Neural cell (in vitro differentiated cells): ENCODE results near the gene TBCB. TPM values are rescaled to one million over a fixed set of nuclear protein-coding genes. Genes with fewer than 3 reads are reported as not detected.

Source experiments
- H2AFZ ChIP-seq: fragments of 200-600, 300-800 bp; sonication (generic), shearing (Covaris generic); 2 replicates; pipeline ENCODE4 v1.6.0; 2014; ENCODE audit warnings: low read depth, mild to moderate bottlenecking, antibody characterized with exemption, low read length, moderate library complexity
- H3F3A ChIP-seq: fragments of 200-600 bp; shearing (Covaris generic); 2 replicates; pipeline ENCODE4 v1.6.1; 2016; ENCODE audit warnings: mild to moderate bottlenecking, moderate library complexity, mixed read lengths, antibody characterized with exemption, low read length; ENCODE audit not compliant: insufficient read depth, poor library complexity, severe bottlenecking
- H3K27ac ChIP-seq: fragments of 200-600, 300-800 bp; sonication (generic), shearing (Covaris generic); 2 replicates; pipeline ENCODE4 v1.5.1; 2014; ENCODE audit warnings: mild to moderate bottlenecking, low read length, moderate library complexity
- H3K27me3 ChIP-seq: fragments of 300-800, 200-600 bp; sonication (generic), shearing (Covaris generic); 2 replicates; pipeline ENCODE4 v1.6.0; 2014; ENCODE audit warnings: mild to moderate bottlenecking, low read depth, low read length, moderate library complexity; ENCODE audit not compliant: insufficient read depth
- H3K36me3 ChIP-seq: fragments of 300-800, 200-600 bp; sonication (generic), shearing (Covaris generic); 2 replicates; pipeline ENCODE4 v1.5.1; 2014; ENCODE audit warnings: mild to moderate bottlenecking, antibody characterized with exemption, low read length, moderate library complexity; ENCODE audit not compliant: insufficient read depth
- H3K4me2 ChIP-seq: fragments of 300-800, 200-600 bp; sonication (generic), shearing (Covaris generic); 2 replicates; pipeline ENCODE4 v1.6.0; 2014; ENCODE audit warnings: mild to moderate bottlenecking, low read length
- H3K4me3 ChIP-seq: fragments of 300-800, 200-600 bp; sonication (generic), shearing (Covaris generic); 2 replicates; pipeline ENCODE4 v1.5.1; 2014; ENCODE audit warnings: mild to moderate bottlenecking, low read length, moderate library complexity
- H3K79me2 ChIP-seq: fragments of 200-600 bp; shearing (Covaris generic); replicated peaks from 2 replicates; pipeline ENCODE4 v1.6.0; 2014; ENCODE audit warnings: mild to moderate bottlenecking, low read length, moderate library complexity; ENCODE audit not compliant: insufficient read depth
- H3K9ac ChIP-seq: fragments of 300-800, 200-600 bp; sonication (generic), shearing (Covaris generic); 2 replicates; pipeline ENCODE4 v1.6.1; 2016; ENCODE audit warnings: mild to moderate bottlenecking, low read length, mixed read lengths
- H3K9me2 ChIP-seq: fragments of 200-600 bp; shearing (Covaris generic); 2 replicates; pipeline ENCODE4 v1.6.1; 2016; ENCODE audit warnings: mild to moderate bottlenecking, low read length, mixed read lengths; ENCODE audit not compliant: insufficient read depth
- H3K9me3 ChIP-seq: fragments of 200-600, 300-800 bp; sonication (generic), shearing (Covaris generic); 2 replicates; pipeline ENCODE4 v1.6.1; 2016; ENCODE audit warnings: mild to moderate bottlenecking, mixed run types, low read length, moderate library complexity, mixed read lengths
- H4K20me1 ChIP-seq: fragments of 200-600 bp; shearing (Covaris generic); 2 replicates; pipeline ENCODE4 v1.6.1; 2016; ENCODE audit warnings: mild to moderate bottlenecking, mixed run types; ENCODE audit not compliant: insufficient read depth
- CTCF ChIP-seq: fragments of 450-650 bp; IDR thresholded peaks from 2 replicates; pipeline ENCODE4 v1.5.1; 2014; ENCODE audit warnings: antibody characterized with exemption, mild to moderate bottlenecking, moderate library complexity; ENCODE audit not compliant: poor library complexity, severe bottlenecking
- EP300 ChIP-seq: fragments of 450-650 bp; conservative IDR thresholded peaks from 2 replicates; pipeline ENCODE4 v1.6.1; 2014; ENCODE audit warnings: antibody characterized with exemption, mild to moderate bottlenecking, moderate library complexity; ENCODE audit not compliant: poor library complexity, severe bottlenecking
- EZH2 ChIP-seq: fragments of 200-600, 300-800 bp; shearing (Covaris generic), sonication (generic); IDR thresholded peaks from 2 replicates; pipeline ENCODE4 v1.6.1; 2014; ENCODE audit warnings: antibody characterized with exemption, low read length, borderline replicate concordance, mild to moderate bottlenecking; ENCODE audit not compliant: insufficient read depth, poor library complexity, severe bottlenecking
- MXI1 ChIP-seq: fragments of 450-650 bp; conservative IDR thresholded peaks from 2 replicates; pipeline ENCODE4 v1.6.1; 2014; ENCODE audit warnings: antibody characterized with exemption, mild to moderate bottlenecking; ENCODE audit not compliant: poor library complexity, severe bottlenecking
- POLR2AphosphoS5 ChIP-seq: IDR thresholded peaks from 2 replicates; pipeline ENCODE4 v1.6.1; 2012
- RAD21 ChIP-seq: fragments of 450-650 bp; conservative IDR thresholded peaks from 2 replicates; pipeline ENCODE4 v1.6.1; 2014; ENCODE audit warnings: antibody characterized with exemption, mild to moderate bottlenecking, moderate library complexity
- REST ChIP-seq: IDR thresholded peaks from 2 replicates; pipeline ENCODE4 v1.6.1; 2012; ENCODE audit warnings: borderline replicate concordance
- SMC3 ChIP-seq: fragments of 450-650 bp; conservative IDR thresholded peaks from 2 replicates; pipeline ENCODE4 v1.6.1; 2014; ENCODE audit warnings: antibody characterized with exemption, mild to moderate bottlenecking, moderate library complexity; ENCODE audit not compliant: poor library complexity
- TAF1 ChIP-seq: IDR thresholded peaks from 2 replicates; pipeline ENCODE4 v1.6.1; 2012; ENCODE audit warnings: low read depth
- polyA plus RNA-seq: library from polyadenylated mRNA; depleted of rRNA; stranded (reverse); fragments of >200 nt; gene quantifications from 2 replicates; pipeline ENCODE4 v1.2.3, GENCODE V29; 2014

TBCB gene
- polyA plus RNA-seq, 1 donor from 2014 or later: 640 TPM

- H3K9ac ChIP-seq: peak within 1 kb of the TSS; percentile 92
These were observed 24.4 kb downstream of the TBCB start, which contains the start of gene CAPNS1 for GRCh38 chr19:36139473-36140303. TSS of gene CAPNS1 (plus strand) at chr19:36140066. CDS start at chr19:36141012, 946 bp downstream.

More at GRCh38 chr19:36139473-36140303, 24.4 kb downstream of the TBCB start, which contains the start of gene CAPNS1:
- Histone ChIP-seq H3K27me3 (no peaks in the 10 kb centered on the region), H3K36me3 (peaks cover 2% of the 10 kb centered on the region), H2AFZ (peak within 1 kb of the TSS; percentile 76), H3F3A (no peaks in the 10 kb centered on the region), H3K9me3 (no peaks in the 10 kb centered on the region), H3K4me3 (peak within 1 kb of the TSS; percentile 98), H3K9me2 (no peaks in the 10 kb centered on the region), H3K79me2 (peaks cover 9% of the 10 kb centered on the region), H3K27ac (peak within 1 kb of the TSS; percentile 89), H3K4me2 (peak within 1 kb of the TSS; percentile 97), H4K20me1 (no peaks in the 10 kb centered on the region)
- TF ChIP-seq RAD21: peak; percentile 33
- TF ChIP-seq EZH2: no peak
- peak; percentile 49 for TF ChIP-seq SMC3
- peak; percentile 66 for TF ChIP-seq CTCF
- TF ChIP-seq MXI1: peak; percentile 55
- no peak for TF ChIP-seq REST
- peak; percentile 56 for TF ChIP-seq EP300
- TF ChIP-seq TAF1: peak; percentile 53
- TF ChIP-seq POLR2AphosphoS5: peak; percentile 75
